Nephron (organoid): Measurements from ENCODE around the gene GRP.
A peak's percentile ranks its signal among the peaks of the same experiment; 100 is the strongest.

Experiments
- H3K27ac Mint-ChIP-seq, 3 experiments: 2 replicates each; pipeline ENCODE4 v1.8.0; 2020; ENCODE audit warnings: mixed read lengths in 3 of 3, mild to moderate bottlenecking in 2 of 3, moderate library complexity in 1 of 3
- H3K27me3 Mint-ChIP-seq: 2 replicates; pipeline ENCODE4 v1.8.0; 2021; ENCODE audit warnings: low read depth, mild to moderate bottlenecking, moderate library complexity, mixed read lengths
- H3K36me3 Mint-ChIP-seq: 2 replicates; pipeline ENCODE4 v1.8.0; 2020; ENCODE audit warnings: low read depth, mixed read lengths
- H3K4me1 Mint-ChIP-seq: 2 replicates; pipeline ENCODE4 v1.8.0; 2020; ENCODE audit warnings: mixed read lengths
- H3K4me3 Mint-ChIP-seq, 3 experiments: 2 replicates each; pipeline ENCODE4 v1.8.0; 2020; ENCODE audit warnings: mild to moderate bottlenecking in 3 of 3, mixed read lengths in 3 of 3, moderate library complexity in 2 of 3
- H3K9me3 Mint-ChIP-seq: 2 replicates; pipeline ENCODE4 v1.8.0; 2020; ENCODE audit warnings: mixed read lengths
- TF ChIP-seq, protein P1 (sequence below), 3 experiments: fragments of 200-600 bp; sonication (generic); IDR thresholded peaks; one replicate each; pipeline ENCODE4 v1.5.0; 2021; ENCODE audit warnings: antibody characterized with exemption in 3 of 3; ENCODE audit not compliant: unreplicated experiment in 3 of 3

Gene GRP

DNA sequence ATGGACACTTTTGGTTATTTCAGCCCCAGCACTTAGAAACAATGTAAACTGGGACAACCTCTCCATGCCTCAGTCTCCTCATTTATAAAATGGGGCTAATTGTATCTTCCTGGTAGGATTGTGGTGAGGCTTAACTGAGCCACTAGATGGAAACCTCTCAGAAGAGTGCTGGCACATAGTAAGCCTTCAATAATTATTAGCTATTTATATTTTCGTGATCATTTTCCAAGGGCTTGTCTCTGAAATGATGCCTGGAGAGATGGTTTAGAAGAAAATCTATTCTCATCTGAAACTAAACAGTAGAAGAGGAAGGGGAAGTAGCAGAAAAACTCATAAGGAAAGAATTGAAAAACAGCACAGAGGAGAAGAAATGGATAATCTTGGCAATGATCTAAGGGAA is 46.5 kb downstream of the GRP start:
- TF ChIP-seq, protein P1, sequence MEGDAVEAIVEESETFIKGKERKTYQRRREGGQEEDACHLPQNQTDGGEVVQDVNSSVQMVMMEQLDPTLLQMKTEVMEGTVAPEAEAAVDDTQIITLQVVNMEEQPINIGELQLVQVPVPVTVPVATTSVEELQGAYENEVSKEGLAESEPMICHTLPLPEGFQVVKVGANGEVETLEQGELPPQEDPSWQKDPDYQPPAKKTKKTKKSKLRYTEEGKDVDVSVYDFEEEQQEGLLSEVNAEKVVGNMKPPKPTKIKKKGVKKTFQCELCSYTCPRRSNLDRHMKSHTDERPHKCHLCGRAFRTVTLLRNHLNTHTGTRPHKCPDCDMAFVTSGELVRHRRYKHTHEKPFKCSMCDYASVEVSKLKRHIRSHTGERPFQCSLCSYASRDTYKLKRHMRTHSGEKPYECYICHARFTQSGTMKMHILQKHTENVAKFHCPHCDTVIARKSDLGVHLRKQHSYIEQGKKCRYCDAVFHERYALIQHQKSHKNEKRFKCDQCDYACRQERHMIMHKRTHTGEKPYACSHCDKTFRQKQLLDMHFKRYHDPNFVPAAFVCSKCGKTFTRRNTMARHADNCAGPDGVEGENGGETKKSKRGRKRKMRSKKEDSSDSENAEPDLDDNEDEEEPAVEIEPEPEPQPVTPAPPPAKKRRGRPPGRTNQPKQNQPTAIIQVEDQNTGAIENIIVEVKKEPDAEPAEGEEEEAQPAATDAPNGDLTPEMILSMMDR (IDR thresholded peaks at IDR 0.05; ENCODE audit: unreplicated experiment in 3 of 3), result no peak
- peaks cover 99% of the 10 kb centered on the region for H3K27me3 Mint-ChIP-seq
- H3K27ac Mint-ChIP-seq, result no peak overlapping the region
- H3K9me3 Mint-ChIP-seq, result peaks cover 9% of the 10 kb centered on the region
- peak overlapping the region in 1 of 3 experiments; percentile 0 for H3K4me3 Mint-ChIP-seq
- H3K36me3 Mint-ChIP-seq, result no peaks in the 10 kb centered on the region
- H3K4me1 Mint-ChIP-seq, result peaks cover 29% of the 10 kb centered on the region

DNA sequence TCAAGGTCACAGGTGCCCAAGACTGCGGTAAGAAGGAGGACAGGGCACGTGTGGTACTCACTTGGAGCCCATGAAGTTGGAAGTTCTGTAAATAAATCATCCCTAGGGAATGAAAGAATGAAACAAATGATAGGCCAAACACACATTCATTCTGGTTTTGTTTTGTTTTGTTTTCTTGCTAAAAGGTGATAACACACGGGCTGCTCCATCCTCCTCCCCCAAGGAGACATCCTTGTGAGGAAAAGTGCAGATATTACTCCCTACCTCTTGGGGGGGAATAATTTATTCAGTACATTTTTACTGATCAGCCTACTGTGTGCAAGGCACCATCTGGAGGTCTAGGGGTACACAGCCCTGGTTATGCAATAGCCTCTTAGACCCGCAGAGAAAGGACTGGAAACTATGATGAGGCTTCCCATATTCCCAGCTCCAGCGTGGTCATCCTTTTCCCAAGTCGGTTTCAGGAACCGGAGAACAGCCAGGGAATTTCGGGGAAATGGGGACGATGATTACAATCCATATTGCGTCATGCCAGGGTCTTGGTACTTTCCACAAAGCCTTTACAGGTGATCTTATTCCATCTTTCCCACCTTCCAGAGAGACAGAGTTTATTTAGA is 47.0 kb downstream of the GRP start:
- Mint-ChIP-seq H3K27me3 (peaks cover 99% of the 10 kb centered on the region), H3K27ac (no peak overlapping the region), H3K36me3 (no peaks in the 10 kb centered on the region)

DNA sequence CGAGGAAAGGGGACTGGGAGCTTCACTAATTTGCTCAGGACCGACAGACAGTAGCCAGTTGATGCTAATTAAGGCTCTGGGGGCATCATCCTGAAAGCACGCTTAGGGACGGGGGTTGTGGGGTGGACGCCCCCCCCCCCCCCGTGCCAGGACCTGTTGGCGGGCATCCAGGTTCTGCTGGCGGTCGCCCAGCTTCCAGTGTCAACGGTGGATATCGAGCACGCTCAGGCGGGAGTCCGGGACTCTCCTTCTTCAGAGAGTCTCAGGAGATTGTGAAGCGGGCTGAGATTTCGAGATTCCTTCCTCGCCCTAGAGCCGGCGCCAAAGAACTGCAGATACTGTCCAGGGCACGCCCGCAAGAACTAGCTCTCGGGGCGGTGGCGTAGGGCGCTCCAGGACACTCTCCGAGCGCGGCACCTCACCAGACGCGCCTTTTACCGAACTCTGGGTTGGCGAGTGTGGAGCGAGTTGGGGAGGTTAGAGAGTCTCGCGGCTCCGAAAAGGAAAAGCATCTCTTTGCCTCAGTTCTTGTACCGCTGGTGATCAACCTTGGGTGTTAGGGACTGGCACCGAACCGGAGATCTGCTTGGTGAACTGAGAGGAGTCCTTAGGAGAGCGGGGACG is 47.7 kb downstream of the GRP start:
- Mint-ChIP-seq H3K4me3 (peak overlapping the region; percentile 73 to 74 (median 73)), H3K36me3 (no peaks in the 10 kb centered on the region), H3K9me3 (peaks cover 8% of the 10 kb centered on the region), H3K27me3 (peaks cover 98% of the 10 kb centered on the region), H3K4me1 (peaks cover 29% of the 10 kb centered on the region), H3K27ac (no peak overlapping the region)
- TF ChIP-seq, protein P1 (IDR thresholded peaks at IDR 0.05; ENCODE audit: unreplicated experiment in 3 of 3), result no peak

More for the DNA sequence above, 47.0 kb downstream of the GRP start:
- Mint-ChIP-seq H3K4me3 (peak overlapping the region; percentile 29 to 74 (median 55)), H3K9me3 (peaks cover 9% of the 10 kb centered on the region), H3K4me1 (peaks cover 29% of the 10 kb centered on the region)
- TF ChIP-seq, protein P1 (IDR thresholded peaks at IDR 0.05; ENCODE audit: unreplicated experiment in 3 of 3), result no peak

DNA sequence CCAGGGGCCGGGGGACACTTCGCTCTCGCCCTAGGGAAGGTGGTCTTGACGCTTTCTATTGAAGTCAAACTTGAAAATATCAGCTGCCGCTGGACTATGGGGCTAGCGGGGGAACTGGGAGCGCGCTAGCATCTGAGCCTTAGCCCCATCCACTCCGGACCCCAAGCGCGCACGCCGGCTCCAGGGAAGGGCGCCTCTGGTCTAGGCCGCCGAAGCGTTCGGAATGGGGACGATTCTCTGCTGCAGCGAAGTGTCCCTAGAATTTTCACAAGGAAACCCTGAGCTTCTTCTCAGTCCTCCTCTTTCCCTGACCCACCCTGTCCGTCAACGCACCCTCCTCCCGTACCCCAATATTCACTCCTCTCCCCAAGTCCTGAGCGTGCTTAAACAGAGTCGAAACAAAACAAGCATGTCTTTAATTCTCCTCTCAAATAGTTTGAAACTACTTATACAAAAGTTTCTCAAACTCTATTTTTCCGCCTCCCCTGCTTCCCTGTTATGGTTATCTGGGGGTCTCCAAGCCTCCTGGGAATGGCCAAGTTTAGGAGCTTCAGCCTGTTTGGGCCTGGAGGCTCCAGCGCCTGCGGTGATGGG is 48.3 kb downstream of the GRP start:
- Mint-ChIP-seq H3K4me1 (peaks cover 28% of the 10 kb centered on the region), H3K36me3 (no peaks in the 10 kb centered on the region), H3K9me3 (peaks cover 5% of the 10 kb centered on the region), H3K27ac (no peak overlapping the region), H3K27me3 (peaks cover 92% of the 10 kb centered on the region), H3K4me3 (peak overlapping the region; percentile 55 to 73 (median 73))
- TF ChIP-seq, protein P1 (IDR thresholded peaks at IDR 0.05; ENCODE audit: unreplicated experiment in 3 of 3), result no peak

DNA sequence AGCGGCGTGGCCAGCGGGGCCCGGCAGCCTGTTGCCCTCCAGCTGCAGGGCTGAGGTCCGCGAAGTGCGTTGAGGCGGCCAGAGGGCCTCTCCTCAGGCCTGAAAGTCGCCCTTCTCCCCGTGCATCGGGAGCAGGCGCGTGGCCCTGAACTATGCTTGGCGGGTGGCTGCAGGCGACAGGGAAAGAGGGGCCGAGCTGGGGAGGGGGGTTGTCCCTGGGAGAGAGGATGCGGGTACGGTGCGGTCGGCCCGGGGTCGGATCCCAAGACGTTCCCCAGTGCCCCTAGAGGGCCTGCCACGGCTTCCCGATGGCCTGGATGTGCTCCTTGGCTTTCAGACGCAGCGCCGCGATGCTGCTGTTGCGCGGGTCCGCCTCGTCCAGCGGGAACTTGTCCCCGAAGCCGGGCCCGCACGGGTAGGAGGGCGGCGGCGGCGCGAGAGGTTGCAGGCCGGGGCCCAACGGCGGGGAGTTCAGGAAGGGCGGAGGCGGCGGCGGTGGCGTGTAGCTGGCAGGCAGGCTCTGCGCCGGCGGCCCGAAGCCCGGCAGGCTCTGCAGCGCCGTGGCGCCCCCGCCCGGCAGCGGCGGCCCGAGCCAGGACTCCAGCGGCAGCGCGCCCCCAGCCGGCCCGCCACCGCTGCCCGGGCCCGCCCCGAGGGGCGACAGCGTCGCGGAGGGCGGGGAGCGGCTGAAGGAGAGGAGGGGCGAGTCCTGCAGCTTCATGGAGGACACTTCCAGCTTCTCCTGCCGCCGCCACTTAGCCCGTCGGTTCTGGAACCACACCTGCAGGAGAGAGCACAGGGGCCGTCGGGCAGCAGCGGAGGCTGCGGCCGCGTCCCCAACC is 49.0 kb downstream of the GRP start:
- H3K9me3 Mint-ChIP-seq, result no peaks in the 10 kb centered on the region
- H3K36me3 Mint-ChIP-seq, result no peaks in the 10 kb centered on the region
- peaks cover 92% of the 10 kb centered on the region for H3K27me3 Mint-ChIP-seq
- TF ChIP-seq, protein P1 (IDR thresholded peaks at IDR 0.05; ENCODE audit: unreplicated experiment in 3 of 3), result peak in 1 of 3 experiments; percentile 19
- peak overlapping the region; percentile 73 to 82 (median 76) for H3K4me3 Mint-ChIP-seq
- H3K27ac Mint-ChIP-seq, result no peak overlapping the region
- H3K4me1 Mint-ChIP-seq, result peaks cover 21% of the 10 kb centered on the region
